Body of pancreas (tissue), 4 donors: Measurements from ENCODE around the gene FAM89B. TPM values are rescaled to one million over a fixed set of nuclear protein-coding genes. Genes with fewer than 3 reads are reported as not detected.

ENCODE experiments used
- ATAC-seq: fragments of 150-250 bp; one replicate; pipeline ENCODE4 v1.9.1; 2016
- DNase-seq, 4 donors: peaks; one replicate each; pipeline ENCODE4 v3.0.0-alpha.2; 2019
- H3K27ac ChIP-seq, 4 donors: fragments of 200-600 bp; sonication (generic); 1 replicate in 3 of 4; 2 replicates in 1 of 4; pipeline versions ENCODE4 v1.5.1 to v1.6.1; 2016 to 2019; ENCODE audit warnings: mild to moderate bottlenecking in 1 of 4, mixed read lengths in 1 of 4, moderate library complexity in 1 of 4
- H3K27me3 ChIP-seq, 2 donors: fragments of 200-600 bp; sonication (generic); one replicate each; pipeline ENCODE4 v1.6.0; 2016; ENCODE audit warnings: mild to moderate bottlenecking in 1 of 2
- H3K36me3 ChIP-seq, 2 donors: fragments of 200-600 bp; sonication (generic); replicated peaks in 1 of 2; 2 replicates each; pipeline ENCODE4 v1.5.1; 2016; ENCODE audit warnings: low read depth in 2 of 2; ENCODE audit not compliant: insufficient read depth in 1 of 2
- H3K4me1 ChIP-seq: fragments of 200-600 bp; sonication (generic); one replicate; pipeline ENCODE4 v1.6.0; 2016
- H3K4me3 ChIP-seq, 2 donors: fragments of 200-600 bp; sonication (generic); 1 replicate in 1 of 2; 2 replicates in 1 of 2; pipeline ENCODE4 v1.5.1; 2016 to 2019
- H3K9me3 ChIP-seq, 3 donors: fragments of 200-600 bp; sonication (generic); 1 replicate in 2 of 3; 2 replicates in 1 of 3; pipeline ENCODE4 v1.5.1; 2016
- POLR2A ChIP-seq, 3 donors: fragments of 450-650 bp; IDR thresholded peaks; one replicate each; pipeline ENCODE4 v1.6.1; 2016; ENCODE audit warnings: antibody characterized with exemption in 3 of 3, mild to moderate bottlenecking in 2 of 3
- WGBS, 2 donors: methylation state at CpG; one replicate each; pipeline ENCODE4 v1.1.5; 2017; 5-methylcytosine and 5-hydroxymethylcytosine counted together
- intact Hi-C: fragments of 100-400 bp; cut with DNase I; formaldehyde crosslinking; loops from one replicate; pipeline ENCODE4 v1.15.1; 2023
- total RNA-seq, 2 donors: library from RNA; depleted of rRNA; stranded (reverse); fragments of >200 nt; gene quantifications; one replicate each; pipeline ENCODE4 v1.1.0, GENCODE V29; 2016
- TF ChIP-seq, protein P1 (sequence below), 7 experiments: fragments of 450-650 bp in 4 of 7; fragments of 200-600 bp in 3 of 7; sonication (generic) in 3 of 7; IDR thresholded peaks; one replicate each; pipeline ENCODE4 v1.5.1; 2016 to 2019; ENCODE audit warnings: antibody characterized with exemption in 7 of 7

The FAM89B gene
- total RNA-seq, 2 donors from 2014 or later = 44.8 to 116 TPM

DNA sequence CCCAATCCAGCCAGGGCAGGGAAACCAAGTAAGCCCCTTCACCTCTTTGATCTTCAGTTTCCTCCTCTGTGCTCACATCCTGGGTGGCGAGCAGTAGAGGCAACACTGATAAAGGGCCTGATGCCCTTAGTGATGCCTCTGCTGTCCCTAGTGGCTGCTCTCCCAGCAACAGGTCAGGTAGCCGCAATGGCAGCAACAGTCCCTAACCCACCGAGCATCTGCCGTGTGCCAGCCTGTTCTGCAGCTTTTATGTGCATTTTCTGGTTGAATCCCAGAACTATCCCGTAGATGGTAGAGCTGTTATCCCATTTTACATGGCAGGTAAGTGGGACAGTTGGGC lies 42.2 kb upstream of the FAM89B start:
- 83 to 92% methylated on average over 5 of the region's 5 CpGs for WGBS, 2 donors

DNA sequence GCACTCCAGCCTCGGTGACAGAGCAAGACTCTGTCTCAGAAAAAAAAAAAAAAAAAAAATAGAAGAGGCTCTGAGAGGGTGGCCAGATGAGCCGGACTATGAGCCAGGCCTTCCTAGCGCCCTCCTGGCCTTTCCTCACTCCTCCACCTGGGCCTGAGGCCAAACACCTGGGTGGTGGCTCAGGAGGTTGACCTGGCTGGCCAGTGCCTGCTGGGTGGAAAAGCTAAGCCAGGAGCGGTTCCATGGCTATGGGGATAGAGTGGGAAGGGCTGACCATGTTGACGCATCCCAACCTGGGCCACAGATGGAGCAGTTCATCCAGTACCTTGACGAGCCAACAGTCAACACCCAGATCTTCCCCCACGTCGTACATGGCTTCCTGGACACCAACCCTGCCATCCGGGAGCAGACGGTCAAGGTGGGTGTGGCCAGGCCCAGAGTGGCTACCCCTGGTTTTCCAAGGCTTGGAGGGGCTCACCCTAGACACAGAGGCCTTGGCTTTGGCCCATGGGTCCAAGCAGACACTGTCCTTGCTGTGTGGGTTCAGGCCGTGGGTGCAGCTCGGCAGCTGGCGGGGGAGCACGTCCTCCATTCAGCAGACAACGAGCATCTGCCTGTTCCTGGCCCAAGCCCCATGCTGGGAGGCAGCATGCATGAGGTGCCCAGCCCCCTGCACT lies 39.8 kb upstream of the FAM89B start:
- Histone ChIP-seq H3K9me3 (no peaks in the 10 kb centered on the region), H3K4me1 (peaks cover 7% of the 10 kb centered on the region), H3K4me3 (no peak overlapping the region), H3K36me3 (peaks cover 0 to 21% of the 10 kb centered on the region in 2 donors), H3K27me3 (no peaks in the 10 kb centered on the region), H3K27ac (no peak overlapping the region)
- TF ChIP-seq POLR2A (IDR thresholded peaks at IDR 0.05) = no peak
- TF ChIP-seq, protein P1, sequence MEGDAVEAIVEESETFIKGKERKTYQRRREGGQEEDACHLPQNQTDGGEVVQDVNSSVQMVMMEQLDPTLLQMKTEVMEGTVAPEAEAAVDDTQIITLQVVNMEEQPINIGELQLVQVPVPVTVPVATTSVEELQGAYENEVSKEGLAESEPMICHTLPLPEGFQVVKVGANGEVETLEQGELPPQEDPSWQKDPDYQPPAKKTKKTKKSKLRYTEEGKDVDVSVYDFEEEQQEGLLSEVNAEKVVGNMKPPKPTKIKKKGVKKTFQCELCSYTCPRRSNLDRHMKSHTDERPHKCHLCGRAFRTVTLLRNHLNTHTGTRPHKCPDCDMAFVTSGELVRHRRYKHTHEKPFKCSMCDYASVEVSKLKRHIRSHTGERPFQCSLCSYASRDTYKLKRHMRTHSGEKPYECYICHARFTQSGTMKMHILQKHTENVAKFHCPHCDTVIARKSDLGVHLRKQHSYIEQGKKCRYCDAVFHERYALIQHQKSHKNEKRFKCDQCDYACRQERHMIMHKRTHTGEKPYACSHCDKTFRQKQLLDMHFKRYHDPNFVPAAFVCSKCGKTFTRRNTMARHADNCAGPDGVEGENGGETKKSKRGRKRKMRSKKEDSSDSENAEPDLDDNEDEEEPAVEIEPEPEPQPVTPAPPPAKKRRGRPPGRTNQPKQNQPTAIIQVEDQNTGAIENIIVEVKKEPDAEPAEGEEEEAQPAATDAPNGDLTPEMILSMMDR (IDR thresholded peaks at IDR 0.05) = no peak
- DNase-seq (no peak), ATAC-seq (no peak)
- 82 to 88% methylated on average over 8 to 13 of the region's 15 CpGs for WGBS, 2 donors
- intact Hi-C loops = no loop called here

More for the DNA sequence above, 42.2 kb upstream of the FAM89B start:
- DNase-seq = no peak
- no peak overlapping the region for H3K4me3 ChIP-seq
- no peaks in the 10 kb centered on the region for H3K9me3 ChIP-seq
- H3K4me1 ChIP-seq = peaks cover 20% of the 10 kb centered on the region
- no peak for TF ChIP-seq POLR2A (IDR thresholded peaks at IDR 0.05)
- no peaks in the 10 kb centered on the region for H3K27me3 ChIP-seq
- no peak for ATAC-seq
- peaks cover 0 to 18% of the 10 kb centered on the region in 2 donors for H3K36me3 ChIP-seq
- no peak overlapping the region for H3K27ac ChIP-seq
- intact Hi-C loops = no loop called here

DNA sequence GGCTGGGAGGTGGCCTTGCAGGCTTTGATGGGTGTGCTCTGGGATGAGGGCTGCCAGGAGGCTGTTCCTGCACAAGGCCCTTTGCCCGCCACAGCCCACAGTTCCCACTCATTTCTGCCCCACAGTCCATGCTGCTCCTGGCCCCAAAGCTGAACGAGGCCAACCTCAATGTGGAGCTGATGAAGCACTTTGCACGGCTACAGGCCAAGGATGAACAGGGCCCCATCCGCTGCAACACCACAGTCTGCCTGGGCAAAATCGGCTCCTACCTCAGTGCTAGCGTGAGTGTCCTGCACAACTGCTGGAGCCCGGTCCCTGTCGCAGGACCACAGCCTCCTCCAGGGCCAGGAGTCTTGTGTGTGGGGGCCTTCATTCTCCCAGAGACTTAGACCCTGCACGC lies 37.2 kb upstream of the FAM89B start:
- no peak for DNase-seq
- 80 to 85% methylated on average over 2 to 9 of the region's 9 CpGs for WGBS, 2 donors

DNA sequence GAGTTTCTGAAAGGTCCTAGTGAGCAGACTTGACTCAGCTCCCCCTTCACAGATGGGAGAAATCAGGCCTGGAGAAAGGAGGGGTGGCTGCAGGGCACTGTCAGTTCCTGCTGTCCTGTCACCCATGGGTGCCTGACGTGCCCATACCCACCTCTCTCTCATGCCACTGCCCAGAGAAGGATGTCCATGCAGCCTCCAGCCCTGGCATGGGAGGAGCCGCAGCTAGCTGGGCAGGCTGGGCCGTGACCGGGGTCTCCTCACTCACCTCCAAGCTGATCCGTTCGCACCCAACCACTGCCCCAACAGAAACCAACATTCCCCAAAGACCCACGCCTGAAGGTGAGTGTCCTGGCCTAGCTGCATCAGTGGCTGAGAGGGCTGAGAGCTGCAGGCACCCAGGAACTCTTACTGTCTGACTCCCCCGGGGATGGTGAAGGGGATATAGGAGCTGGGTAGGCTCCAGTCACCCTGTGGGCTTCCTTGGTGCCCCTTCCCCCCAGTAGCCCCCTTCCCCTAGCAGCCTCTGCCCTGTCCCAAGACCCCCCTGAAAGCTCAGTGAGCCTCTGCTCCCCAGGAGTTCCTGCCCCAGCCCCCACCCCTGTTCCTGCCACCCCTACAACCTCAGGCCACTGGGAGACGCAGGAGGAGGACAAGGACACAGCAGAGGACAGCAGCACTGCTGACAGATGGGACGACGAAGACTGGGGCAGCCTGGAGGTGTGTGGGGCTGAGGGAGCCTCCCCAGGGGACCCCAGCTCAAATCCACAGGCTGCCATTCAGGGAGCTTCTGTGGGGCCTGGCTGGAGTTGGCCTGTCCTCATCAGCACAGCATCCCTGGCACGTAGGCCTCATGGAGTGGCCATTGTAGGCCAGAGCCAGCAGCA lies 35.7 kb upstream of the FAM89B start:
- ATAC-seq (no peak), DNase-seq (no peak)
- H3K4me3 ChIP-seq = no peak overlapping the region
- H3K4me1 ChIP-seq = peaks cover 22% of the 10 kb centered on the region
- no peak for TF ChIP-seq POLR2A (IDR thresholded peaks at IDR 0.05)
- TF ChIP-seq, protein P1 (IDR thresholded peaks at IDR 0.05) = no peak
- intact Hi-C loops = no loop called here
- WGBS, 2 donors = 88 to 100% methylated on average over 5 to 12 of the region's 12 CpGs
- H3K27me3 ChIP-seq = no peaks in the 10 kb centered on the region
- H3K27ac ChIP-seq = no peak overlapping the region
- H3K36me3 ChIP-seq = peaks cover 0 to 13% of the 10 kb centered on the region in 2 donors
- no peaks in the 10 kb centered on the region for H3K9me3 ChIP-seq

More for the DNA sequence above, 37.2 kb upstream of the FAM89B start:
- H3K36me3 ChIP-seq = peaks cover 0 to 22% of the 10 kb centered on the region in 2 donors
- no peaks in the 10 kb centered on the region for H3K27me3 ChIP-seq
- no peak for TF ChIP-seq POLR2A (IDR thresholded peaks at IDR 0.05)
- TF ChIP-seq, protein P1 (IDR thresholded peaks at IDR 0.05) = no peak
- no peak overlapping the region for H3K27ac ChIP-seq
- no peak for ATAC-seq
- H3K4me3 ChIP-seq = no peak overlapping the region
- peaks cover 9% of the 10 kb centered on the region for H3K4me1 ChIP-seq
- no peaks in the 10 kb centered on the region for H3K9me3 ChIP-seq
- intact Hi-C loops = no loop called here

DNA sequence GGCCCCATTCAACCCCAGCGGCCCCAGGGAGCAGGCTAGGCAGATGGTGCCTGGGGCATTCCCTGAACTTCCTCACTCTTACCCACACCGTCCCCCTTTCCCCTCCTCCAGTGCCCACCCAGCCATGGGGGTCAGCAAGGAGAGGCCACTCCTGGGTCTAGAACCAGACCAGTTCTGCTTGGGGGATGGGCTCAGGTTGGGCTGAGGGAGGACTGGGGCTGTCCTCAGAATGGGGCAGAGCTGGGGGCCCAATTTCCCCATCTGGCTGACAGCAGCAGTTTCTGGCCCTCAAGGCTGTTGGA lies 35.1 kb upstream of the FAM89B start:
- Histone ChIP-seq H3K27me3 (no peaks in the 10 kb centered on the region), H3K9me3 (no peaks in the 10 kb centered on the region), H3K4me3 (no peak overlapping the region), H3K27ac (peak overlapping the region in 1 of 4 donors; percentile 12), H3K36me3 (peaks cover 0 to 13% of the 10 kb centered on the region in 2 donors), H3K4me1 (peaks cover 23% of the 10 kb centered on the region)
- DNase-seq (no peak), ATAC-seq (no peak)
- intact Hi-C loops = no loop called here
- WGBS, 2 donors = 84 to 100% methylated on average over 2 of the region's 2 CpGs
- TF ChIP-seq, protein P1 (IDR thresholded peaks at IDR 0.05) = no peak
- TF ChIP-seq POLR2A (IDR thresholded peaks at IDR 0.05) = no peak
